ENCODE data around the gene RANBP3. TPM values are rescaled to one million over a fixed set of nuclear protein-coding genes. Genes with fewer than 3 reads are reported as not detected.
"Not testable (repeated sequence)": the region's sequence is repeated elsewhere in the genome, so short reads cannot be mapped to it uniquely, and the experiment has no call there.

Gene RANBP3
- total RNA-seq, 1 donor from 2014 or later = 81.9 TPM

DNA sequence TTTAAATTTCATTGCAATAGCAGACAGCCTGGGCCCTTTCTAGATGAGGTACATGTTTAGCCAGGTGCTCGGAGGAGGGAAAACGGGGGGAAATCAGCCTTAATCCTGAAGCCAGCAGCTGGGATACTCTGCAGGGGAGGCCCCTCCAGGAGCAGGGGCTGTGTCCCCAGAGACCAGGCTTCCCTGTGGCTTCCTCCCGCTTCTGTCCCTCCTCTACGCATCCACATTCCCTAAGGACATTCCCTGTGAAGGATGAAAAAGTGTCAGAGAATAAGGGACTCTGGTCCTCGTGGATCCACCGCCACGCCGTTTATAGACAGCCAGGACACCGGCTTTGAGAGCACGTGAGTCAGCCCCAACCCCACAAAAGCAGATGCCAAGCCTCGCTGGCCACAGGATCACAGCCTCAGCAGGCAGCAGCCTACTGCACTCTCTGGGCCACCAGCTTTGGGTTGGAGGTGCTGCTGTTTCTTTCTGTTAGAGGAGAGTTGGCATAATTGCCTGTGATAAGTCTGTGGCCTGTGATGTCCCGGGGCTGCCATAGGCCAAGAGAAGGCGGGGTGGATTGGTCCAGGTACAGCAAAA is 36.7 kb upstream of the RANBP3 start:
- H3K4me3 ChIP-seq (ENCODE audit: low read depth, low read length) = no peak overlapping the region
- TF ChIP-seq, protein P1, sequence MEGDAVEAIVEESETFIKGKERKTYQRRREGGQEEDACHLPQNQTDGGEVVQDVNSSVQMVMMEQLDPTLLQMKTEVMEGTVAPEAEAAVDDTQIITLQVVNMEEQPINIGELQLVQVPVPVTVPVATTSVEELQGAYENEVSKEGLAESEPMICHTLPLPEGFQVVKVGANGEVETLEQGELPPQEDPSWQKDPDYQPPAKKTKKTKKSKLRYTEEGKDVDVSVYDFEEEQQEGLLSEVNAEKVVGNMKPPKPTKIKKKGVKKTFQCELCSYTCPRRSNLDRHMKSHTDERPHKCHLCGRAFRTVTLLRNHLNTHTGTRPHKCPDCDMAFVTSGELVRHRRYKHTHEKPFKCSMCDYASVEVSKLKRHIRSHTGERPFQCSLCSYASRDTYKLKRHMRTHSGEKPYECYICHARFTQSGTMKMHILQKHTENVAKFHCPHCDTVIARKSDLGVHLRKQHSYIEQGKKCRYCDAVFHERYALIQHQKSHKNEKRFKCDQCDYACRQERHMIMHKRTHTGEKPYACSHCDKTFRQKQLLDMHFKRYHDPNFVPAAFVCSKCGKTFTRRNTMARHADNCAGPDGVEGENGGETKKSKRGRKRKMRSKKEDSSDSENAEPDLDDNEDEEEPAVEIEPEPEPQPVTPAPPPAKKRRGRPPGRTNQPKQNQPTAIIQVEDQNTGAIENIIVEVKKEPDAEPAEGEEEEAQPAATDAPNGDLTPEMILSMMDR (conservative IDR thresholded peaks at IDR 0.05; ENCODE audit: low read depth, low read length) = no peak
- DNase-seq (ENCODE audit: low read depth) = no peak

DNA sequence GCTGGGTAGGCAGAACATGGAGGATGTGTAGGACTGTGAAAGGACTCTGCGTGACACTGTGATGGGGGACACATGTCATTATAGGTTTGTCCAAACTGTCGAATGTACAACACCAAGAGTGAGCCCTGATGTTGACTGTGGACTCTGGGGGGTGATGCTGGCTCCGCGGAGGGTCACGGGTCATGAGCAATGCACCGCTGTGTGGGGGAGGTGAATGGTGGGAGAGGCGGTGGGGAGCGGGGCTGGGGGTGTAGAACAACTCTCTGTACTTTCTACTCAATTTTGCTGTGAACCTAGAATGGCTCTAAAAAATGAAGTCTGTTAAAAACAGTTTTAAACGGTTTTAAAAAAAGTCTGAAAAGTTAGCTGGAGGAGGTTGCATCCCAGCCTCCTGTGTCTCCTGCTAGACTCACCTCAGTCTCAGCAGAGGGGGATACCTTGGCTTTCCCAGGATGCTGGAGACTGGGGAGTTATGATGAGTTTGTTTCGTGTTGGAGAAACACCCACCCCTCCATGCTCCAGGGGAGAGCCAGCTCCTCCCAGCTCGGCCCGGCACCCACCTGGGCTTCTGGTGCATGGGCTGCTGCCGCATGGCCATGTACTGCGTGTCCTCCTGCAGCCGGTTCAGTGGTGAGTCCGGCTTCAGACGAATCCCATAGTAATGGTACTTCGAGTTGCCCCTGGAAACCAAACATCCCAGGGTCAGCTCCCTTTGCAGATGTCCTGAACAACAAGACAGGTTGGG is 34.7 kb upstream of the RANBP3 start:
- H3K4me3 ChIP-seq (ENCODE audit: low read depth, low read length) = no peak overlapping the region

DNA sequence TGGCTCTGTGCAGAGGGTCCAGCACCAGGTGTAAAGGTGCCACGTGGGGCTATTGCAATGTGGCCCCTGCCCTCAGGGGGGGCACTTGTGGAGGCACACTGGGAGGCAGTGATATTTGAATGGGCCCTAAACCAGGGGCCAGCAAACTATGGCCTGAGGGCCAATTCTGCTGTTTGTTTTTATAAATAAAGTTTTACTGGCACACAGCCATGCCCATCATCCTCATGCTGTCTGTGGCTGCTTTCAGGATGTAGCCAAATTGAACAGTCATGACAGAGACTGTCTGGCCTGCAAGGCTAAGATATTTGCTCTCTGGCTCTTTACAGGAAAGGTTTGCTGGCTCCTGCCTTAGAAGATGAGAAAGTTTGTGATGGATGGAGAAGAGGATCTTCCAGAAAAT is 33.9 kb upstream of the RANBP3 start:
- no peak for DNase-seq (ENCODE audit: low read depth)
- TF ChIP-seq, protein P1 (conservative IDR thresholded peaks at IDR 0.05; ENCODE audit: low read depth, low read length) = no peak
- H3K4me3 ChIP-seq (ENCODE audit: low read depth, low read length) = no peak overlapping the region

More for the DNA sequence above, 34.7 kb upstream of the RANBP3 start:
- TF ChIP-seq, protein P1 (conservative IDR thresholded peaks at IDR 0.05; ENCODE audit: low read depth, low read length) = no peak
- no peak for DNase-seq (ENCODE audit: low read depth)

DNA sequence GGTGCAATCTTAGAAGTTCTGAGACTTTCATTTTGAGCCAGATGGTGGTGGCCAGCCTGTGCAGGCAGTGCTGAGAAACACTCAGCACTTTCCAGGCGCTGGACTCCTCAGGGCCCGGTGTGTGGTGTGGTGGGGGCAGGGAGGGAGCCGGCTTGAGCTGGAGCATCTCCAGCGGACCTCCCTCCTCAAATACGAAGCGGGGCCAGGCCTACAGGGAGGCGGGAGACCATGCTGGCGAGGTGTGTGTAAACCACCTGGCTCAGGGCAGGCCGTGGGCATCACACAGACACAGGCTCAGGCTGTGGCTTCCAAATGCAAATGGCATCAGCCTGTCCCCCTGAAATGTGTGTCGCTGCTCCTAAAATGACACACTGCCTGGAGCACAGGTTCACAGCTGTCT is 33.3 kb upstream of the RANBP3 start:
- TF ChIP-seq, protein P1 (conservative IDR thresholded peaks at IDR 0.05; ENCODE audit: low read depth, low read length) = no peak
- H3K4me3 ChIP-seq (ENCODE audit: low read depth, low read length) = no peak overlapping the region
- no peak for DNase-seq (ENCODE audit: low read depth)

DNA sequence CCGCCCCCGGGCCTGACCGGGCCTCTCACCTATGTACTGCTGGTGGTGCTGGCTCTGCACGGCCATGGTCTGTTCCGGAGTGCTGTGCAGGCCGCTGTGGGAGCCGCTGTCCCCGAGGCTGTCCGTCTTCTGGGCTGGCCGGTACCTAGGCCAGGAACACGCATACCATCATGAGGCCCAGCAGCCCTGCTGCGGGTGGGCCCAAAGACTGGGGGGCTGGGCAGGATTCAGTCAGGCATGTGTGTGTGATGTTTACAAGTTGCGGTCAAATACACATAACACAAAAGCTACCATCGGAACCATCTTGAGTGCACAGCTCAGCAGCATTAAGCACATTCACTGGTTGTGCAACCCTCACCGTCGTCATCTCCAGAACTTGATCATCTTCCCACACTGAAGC is 32.2 kb upstream of the RANBP3 start:
- DNase-seq (ENCODE audit: low read depth) = no peak
- TF ChIP-seq, protein P1 (conservative IDR thresholded peaks at IDR 0.05; ENCODE audit: low read depth, low read length) = no peak
- H3K4me3 ChIP-seq (ENCODE audit: low read depth, low read length) = no peak overlapping the region

DNA sequence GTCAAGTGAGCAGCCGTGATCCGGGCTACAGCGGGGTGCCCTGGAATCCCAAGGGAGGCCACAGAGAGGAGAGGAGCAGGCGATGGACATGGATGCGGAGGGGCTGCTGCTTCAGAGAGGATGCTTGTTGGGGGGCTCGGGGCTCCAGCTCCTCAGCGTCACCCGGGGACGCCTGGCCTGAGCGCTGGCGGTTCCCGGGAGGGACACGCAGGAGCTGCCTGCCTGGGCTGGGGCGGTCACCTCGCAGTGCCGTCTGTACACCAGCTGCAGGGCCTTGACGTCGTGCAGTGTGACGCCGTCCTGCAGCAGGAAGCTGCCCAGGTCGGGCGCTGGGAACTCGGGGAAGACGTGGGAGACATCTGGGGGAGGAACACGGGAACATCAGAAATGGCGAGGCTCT is 29.9 kb upstream of the RANBP3 start:
- H3K4me3 ChIP-seq (ENCODE audit: low read depth, low read length) = no peak overlapping the region
- no peak for DNase-seq (ENCODE audit: low read depth)
- TF ChIP-seq, protein P1 (conservative IDR thresholded peaks at IDR 0.05; ENCODE audit: low read depth, low read length) = no peak

DNA sequence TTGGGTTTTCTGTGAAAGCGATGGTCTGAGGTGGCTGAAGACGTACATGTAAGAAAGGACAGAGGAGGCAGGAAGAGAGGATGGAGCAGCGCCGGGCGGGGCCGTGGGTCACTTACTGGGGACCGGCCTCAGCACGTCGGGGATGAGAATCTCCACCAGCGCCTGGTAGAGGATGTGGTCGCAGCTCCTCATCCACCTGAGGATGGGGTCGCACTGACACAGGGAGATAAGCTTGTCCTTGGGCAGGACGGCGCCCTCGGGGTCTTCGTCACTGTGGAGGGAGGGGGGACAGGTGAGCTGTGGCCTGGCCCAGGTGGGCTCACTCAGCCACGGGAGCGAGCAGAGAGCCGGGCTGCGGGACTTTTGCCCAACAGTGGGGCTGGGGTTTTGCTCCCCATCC is 29.0 kb upstream of the RANBP3 start:
- no peak for DNase-seq (ENCODE audit: low read depth)
- no peak overlapping the region for H3K4me3 ChIP-seq (ENCODE audit: low read depth, low read length)
- TF ChIP-seq, protein P1 (conservative IDR thresholded peaks at IDR 0.05; ENCODE audit: low read depth, low read length) = no peak

DNA sequence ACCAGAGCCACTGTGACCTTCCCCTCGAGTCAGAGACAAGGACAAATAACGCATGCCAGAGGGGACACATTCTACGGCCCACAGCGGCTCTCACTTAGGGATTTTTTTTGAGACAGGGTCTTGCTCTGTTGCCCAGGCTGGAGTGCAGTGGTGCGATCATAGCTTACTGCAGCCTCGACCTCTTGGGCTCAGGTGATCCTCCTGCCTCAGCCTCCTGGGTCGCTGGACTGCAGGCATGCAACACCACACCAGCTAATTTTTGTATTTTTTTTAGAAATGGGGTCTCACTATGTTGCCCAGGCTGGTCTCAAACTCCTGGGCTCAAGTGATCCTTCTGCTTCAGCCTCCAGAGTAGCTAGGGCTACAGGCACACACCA is 28.1 kb upstream of the RANBP3 start:
- not testable (repeated sequence) for DNase-seq (ENCODE audit: low read depth); H3K4me3 ChIP-seq (ENCODE audit: low read depth, low read length)
